Fibroblast of mammary gland (primary cell): ENCODE results near the gene OTOGL.

ENCODE experiments used
- DNase-seq: peaks from one replicate; pipeline ENCODE4 v3.0.0-alpha.2; 2010; ENCODE audit warnings: low read depth
- H3K4me3 ChIP-seq: 2 replicates; pipeline ENCODE4 v1.5.1; 2011; ENCODE audit warnings: low read depth, mild to moderate bottlenecking, low read length, moderate library complexity; ENCODE audit not compliant: control insufficient read depth
- CTCF ChIP-seq: conservative IDR thresholded peaks from 2 replicates; pipeline ENCODE4 v1.5.1; 2011; ENCODE audit warnings: low read depth, low read length, inconsistent platforms; ENCODE audit not compliant: control insufficient read depth, insufficient read depth

The OTOGL gene

GRCh38 chr12:80201908-80202307 lies 102.6 kb downstream of the OTOGL start:
- DNase-seq = no peak
- TF ChIP-seq CTCF = no peak
- H3K4me3 ChIP-seq = no peak overlapping the region

DNA sequence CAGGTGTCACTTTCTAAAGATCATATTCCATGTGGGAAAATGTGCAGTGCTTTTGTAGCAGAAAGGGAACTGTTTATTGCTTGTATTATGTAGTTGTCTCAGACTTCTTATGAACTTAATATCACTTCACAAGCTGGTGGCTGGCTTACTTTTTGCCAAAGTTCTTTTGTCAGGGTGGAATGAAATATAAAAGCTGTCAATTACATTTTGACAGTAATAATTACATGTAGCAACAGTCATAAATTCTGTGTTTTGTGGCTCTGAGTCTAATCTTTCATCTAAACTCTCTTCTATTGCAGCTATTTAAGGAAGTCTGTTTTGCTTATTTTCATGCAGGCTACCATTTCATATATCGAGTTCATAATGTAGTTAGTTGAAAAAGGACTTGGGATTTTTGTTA lies 106.6 kb downstream of the OTOGL start:
- no peak for DNase-seq
- H3K4me3 ChIP-seq = no peak overlapping the region
- TF ChIP-seq CTCF = no peak

DNA sequence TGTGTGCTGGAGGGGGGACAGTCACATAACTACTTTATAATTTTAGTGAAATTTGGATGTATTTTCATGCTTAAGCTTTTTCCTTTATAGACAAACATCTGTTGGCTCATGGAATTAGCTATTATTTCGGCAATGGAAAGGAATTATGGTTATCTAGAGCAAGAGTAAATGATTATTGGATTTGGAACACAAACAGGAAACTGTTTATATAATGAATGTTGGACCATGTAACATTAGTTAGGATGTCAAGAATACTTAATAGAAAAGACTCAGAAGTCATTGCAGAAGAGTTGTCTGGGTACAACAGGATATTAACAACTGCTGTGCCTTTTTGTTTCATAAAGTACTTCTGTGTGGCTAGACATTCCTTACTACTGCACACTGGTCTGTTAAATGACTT lies 108.7 kb downstream of the OTOGL start:
- no peak for DNase-seq
- no peak overlapping the region for H3K4me3 ChIP-seq
- no peak for TF ChIP-seq CTCF

GRCh38 chr12:80211671-80212070 lies 112.3 kb downstream of the OTOGL start:
- no peak for DNase-seq
- no peak overlapping the region for H3K4me3 ChIP-seq
- TF ChIP-seq CTCF = no peak

GRCh38 chr12:80212938-80213645 lies 113.8 kb downstream of the OTOGL start:
- no peak for DNase-seq
- H3K4me3 ChIP-seq = no peak overlapping the region
- TF ChIP-seq CTCF = no peak

- no peak overlapping the region for H3K4me3 ChIP-seq
- no peak for TF ChIP-seq CTCF
- no peak for DNase-seq
These were observed 114.5 kb downstream of the OTOGL start for GRCh38 chr12:80213871-80214270.
